PFSK-1 (cell line): ENCODE measurements around the gene FREM1.

Source experiments
- FOXP2 ChIP-seq: optimal IDR thresholded peaks from 2 replicates; pipeline ENCODE3; 2011; ENCODE audit warnings: borderline replicate concordance, control low read depth, inconsistent platforms; ENCODE audit not compliant: insufficient read depth; ENCODE audit errors: extremely low read length, extremely low read depth
- POLR2AphosphoS5 ChIP-seq: IDR thresholded peaks from 2 replicates; pipeline ENCODE4 v1.6.1; 2012; ENCODE audit warnings: low read depth, mild to moderate bottlenecking, control low read depth, low read length, moderate library complexity
- REST ChIP-seq, 2 experiments: IDR thresholded peaks; 2 replicates each; pipeline versions ENCODE4 v1.6.1 to v1.8.0; 2011 to 2012; ENCODE audit warnings: low read depth in 2 of 2, low read length in 2 of 2, control low read depth in 1 of 2, inconsistent platforms in 1 of 2, mild to moderate bottlenecking in 1 of 2, moderate library complexity in 1 of 2; ENCODE audit not compliant: insufficient read depth in 1 of 2
- SIN3A ChIP-seq: IDR thresholded peaks from 2 replicates; pipeline ENCODE4 v1.6.1; 2012; ENCODE audit warnings: mild to moderate bottlenecking, low read length, moderate library complexity, borderline replicate concordance; ENCODE audit not compliant: insufficient read depth
- TAF1 ChIP-seq: IDR thresholded peaks from 2 replicates; pipeline ENCODE4 v1.6.1; 2012; ENCODE audit warnings: low read length, control low read depth, borderline replicate concordance; ENCODE audit not compliant: insufficient read depth

Gene FREM1

GRCh38 chr9:14722391-14723035 lies 187.7 kb downstream of the FREM1 start, which contains the start of gene CER1:
CER1 (minus strand) TSS chr9:14722733; CDS start chr9:14722672, 61 bp downstream.
- TF ChIP-seq REST (IDR thresholded peaks at IDR 0.05; ENCODE audit: insufficient read depth in 1 of 2, low read depth in 2 of 2, low read length in 2 of 2) (no peak), POLR2AphosphoS5 (no peak), SIN3A (no peak), TAF1 (no peak), FOXP2 (no peak)

GRCh38 chr9:14719231-14719923 lies 190.9 kb downstream of the FREM1 start:
- TF ChIP-seq POLR2AphosphoS5 (no peak), REST (IDR thresholded peaks at IDR 0.05; ENCODE audit: insufficient read depth in 1 of 2, low read depth in 2 of 2, low read length in 2 of 2) (no peak)

GRCh38 chr9:14715102-14715501 lies 195.1 kb downstream of the FREM1 start:
- TF ChIP-seq FOXP2 (no peak), SIN3A (no peak), REST (IDR thresholded peaks at IDR 0.05; ENCODE audit: insufficient read depth in 1 of 2, low read depth in 2 of 2, low read length in 2 of 2) (no peak), TAF1 (no peak), POLR2AphosphoS5 (no peak)

GRCh38 chr9:14713187-14713767 lies 197.0 kb downstream of the FREM1 start:
- no peak for TF ChIP-seq REST (IDR thresholded peaks at IDR 0.05; ENCODE audit: insufficient read depth in 1 of 2, low read depth in 2 of 2, low read length in 2 of 2)
- TF ChIP-seq FOXP2 = no peak
- TF ChIP-seq POLR2AphosphoS5 = no peak
- no peak for TF ChIP-seq TAF1
- no peak for TF ChIP-seq SIN3A

- TF ChIP-seq SIN3A (no peak), REST (IDR thresholded peaks at IDR 0.05; ENCODE audit: insufficient read depth in 1 of 2, low read depth in 2 of 2, low read length in 2 of 2) (no peak), FOXP2 (no peak), TAF1 (no peak), POLR2AphosphoS5 (no peak)
These were observed 199.4 kb downstream of the FREM1 start for GRCh38 chr9:14710804-14711203.
